ENCODE data around the gene FXYD5.

- TF ChIP-seq CTCF (IDR thresholded peaks at IDR 0.05) (no peak), POLR2A (IDR thresholded peaks at IDR 0.05) (no peak)
Observed at GRCh38 chr19:35167251-35168119, 12.9 kb downstream of the FXYD5 start.

All from right lobe of liver (tissue), 4 donors.